ENCODE measurements around the gene TUB.

GRCh38 chr11:8106679-8107078, 25.7 kb downstream of the TUB start:
- TF ChIP-seq CTCF (conservative IDR thresholded peaks at IDR 0.05 in 1 of 2, IDR thresholded peaks at IDR 0.05 in 1 of 2; ENCODE audit: low read depth in 1 of 2, low read length in 2 of 2) (no peak), EZH2 (IDR thresholded peaks at IDR 0.05; ENCODE audit: low read length, missing control alignments) (no peak)

Data from fibroblast of lung (primary cell).